Fibroblast of skin of left biceps (primary cell): ENCODE results near the gene MXRA7.
"Not testable (repeated sequence)": the region's sequence is repeated elsewhere in the genome, so short reads cannot be mapped to it uniquely, and the experiment has no call there.

Experiments
- DNase-seq, 2 experiments: peaks; one replicate each; pipeline ENCODE4 v3.0.0-alpha.2; 2013; ENCODE audit warnings: low read depth in 2 of 2

The MXRA7 gene, protein sequence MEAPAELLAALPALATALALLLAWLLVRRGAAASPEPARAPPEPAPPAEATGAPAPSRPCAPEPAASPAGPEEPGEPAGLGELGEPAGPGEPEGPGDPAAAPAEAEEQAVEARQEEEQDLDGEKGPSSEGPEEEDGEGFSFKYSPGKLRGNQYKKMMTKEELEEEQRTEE

GRCh38 chr17:76710863-76711611, at the start of gene MXRA7:
MXRA7 (minus strand) TSS chr17:76710965; CDS start chr17:76710946, 19 bp downstream.
- no peak for DNase-seq

DNA sequence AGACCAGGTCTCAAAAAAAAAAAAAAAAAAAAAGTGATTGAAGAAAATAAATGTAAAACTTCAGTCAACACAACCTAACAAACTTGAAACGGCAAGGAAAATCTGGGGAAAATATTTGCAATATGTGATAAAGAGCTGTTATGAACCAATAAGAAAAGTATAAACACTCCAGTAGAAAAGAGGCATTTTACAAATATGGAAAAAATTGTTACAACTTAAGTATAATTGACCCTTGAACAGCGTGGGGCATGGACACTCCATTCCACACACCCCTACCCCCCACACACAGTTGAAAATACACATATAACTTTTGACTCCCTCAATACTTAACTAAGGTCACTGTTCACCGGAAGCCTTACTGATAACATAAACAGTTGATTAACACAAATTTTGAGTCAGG, 47.8 kb upstream of the MXRA7 start:
- DNase-seq = no peak

DNA sequence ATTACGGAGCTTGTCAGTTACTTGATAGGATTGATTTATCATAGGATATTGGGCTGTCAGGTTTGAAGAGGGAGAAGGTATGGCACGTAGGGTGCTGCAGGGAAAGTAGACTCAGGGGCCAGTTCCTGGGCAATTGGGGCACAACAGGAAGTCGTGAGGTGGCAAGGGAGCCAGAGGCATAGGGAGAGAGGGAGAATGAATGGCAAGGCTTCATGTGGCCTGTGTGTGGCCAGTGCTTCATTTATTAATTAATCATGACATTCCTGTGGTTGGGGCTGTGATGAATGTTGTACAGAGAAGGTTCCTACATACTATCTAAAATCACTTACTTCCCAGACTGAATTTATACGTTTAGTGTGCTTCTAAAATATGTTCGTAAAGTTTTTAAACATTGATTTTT, 46.5 kb upstream of the MXRA7 start:
- DNase-seq = no peak

GRCh38 chr17:76755285-76755684, 44.5 kb upstream of the MXRA7 start:
- no peak for DNase-seq

DNA sequence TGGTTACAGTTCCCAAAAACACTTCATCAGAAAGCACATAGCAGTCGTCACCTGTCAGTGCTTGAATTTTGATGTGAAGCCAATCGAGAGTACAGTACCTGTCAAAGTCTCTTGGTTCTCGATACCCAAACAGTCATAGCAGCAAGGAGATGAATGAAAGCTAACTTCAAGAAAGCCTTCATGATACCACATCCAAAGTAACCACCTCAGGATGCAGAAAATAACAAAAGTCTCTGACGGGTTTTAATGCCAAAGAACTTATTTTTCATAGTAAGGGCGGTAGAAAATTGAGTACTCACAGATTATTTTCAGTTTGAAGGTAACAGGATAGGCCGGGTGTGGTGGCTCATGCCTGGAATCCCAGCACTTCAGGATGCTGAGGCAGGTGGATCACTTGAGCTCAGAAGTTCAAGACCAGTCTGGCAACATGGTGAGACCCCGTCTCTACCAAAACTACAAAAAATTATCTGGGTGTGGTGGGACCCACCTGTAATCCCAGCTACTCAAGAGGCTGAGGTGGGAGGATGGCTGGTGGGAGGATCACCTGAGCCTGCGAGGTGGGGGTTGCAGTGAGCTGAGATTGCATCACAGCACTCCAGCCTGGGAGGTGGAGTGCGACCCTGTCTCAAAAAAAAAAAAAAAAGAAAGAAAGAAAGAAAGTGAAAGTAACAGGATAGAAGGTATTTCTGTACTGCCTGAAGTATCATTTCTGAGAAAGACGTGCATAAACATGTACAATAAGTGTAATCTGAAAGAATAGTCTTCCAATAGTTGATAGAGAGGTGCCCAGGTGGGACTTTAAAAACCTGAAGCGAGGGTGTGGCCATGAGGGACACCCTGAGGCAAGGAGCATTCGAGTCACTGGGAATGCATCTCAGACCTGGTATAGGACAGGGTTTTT, 42.5 kb upstream of the MXRA7 start:
- DNase-seq = no peak

GRCh38 chr17:76752006-76752405, 41.2 kb upstream of the MXRA7 start:
- DNase-seq = no peak

GRCh38 chr17:76751416-76751993, 40.7 kb upstream of the MXRA7 start:
- no peak for DNase-seq

DNA sequence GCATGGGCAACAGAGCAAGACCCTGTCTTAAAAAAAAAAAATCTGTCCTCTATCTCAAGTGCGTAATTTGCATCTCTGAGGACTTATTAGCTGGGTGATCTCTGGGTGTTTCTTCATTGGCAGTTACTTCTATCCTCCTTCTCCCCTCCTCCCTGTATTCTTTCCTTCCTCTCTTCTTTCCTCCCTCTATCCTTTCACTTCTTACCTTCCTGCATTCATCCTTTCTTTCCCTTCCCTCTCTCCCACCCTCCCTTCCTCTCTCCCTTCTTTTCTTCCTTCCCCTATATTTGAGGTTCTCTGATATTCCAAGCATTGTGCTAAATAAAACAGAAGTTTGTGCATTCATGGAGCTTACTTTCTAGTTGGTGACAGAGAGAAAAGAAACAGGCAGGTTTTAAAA, 37.9 kb upstream of the MXRA7 start:
- no peak for DNase-seq

- DNase-seq = no peak
Observed at GRCh38 chr17:76747716-76748363, 37.1 kb upstream of the MXRA7 start.

GRCh38 chr17:76745785-76746184, 35.0 kb upstream of the MXRA7 start:
- not testable (repeated sequence) for DNase-seq

DNA sequence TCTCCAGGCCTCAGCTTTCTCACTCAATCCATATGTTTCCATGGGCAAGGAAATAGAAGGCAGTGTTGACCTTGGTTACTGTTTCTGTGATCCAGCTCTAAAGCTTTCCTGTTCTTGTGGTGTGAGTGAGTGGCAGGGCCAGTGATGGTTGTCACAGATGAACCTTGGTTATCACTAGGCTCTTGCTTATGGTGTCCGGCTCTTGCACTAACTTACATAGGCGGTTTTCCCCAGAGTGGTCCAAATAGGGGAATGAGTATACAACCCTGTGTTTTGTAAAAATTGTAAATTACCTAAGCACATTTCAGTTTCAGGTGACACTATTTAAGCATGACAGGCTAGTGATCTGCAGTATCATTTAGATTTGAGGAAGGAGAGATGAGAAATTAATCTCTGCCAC, 34.0 kb upstream of the MXRA7 start:
- DNase-seq = no peak

GRCh38 chr17:76742958-76743357, 32.2 kb upstream of the MXRA7 start:
- DNase-seq = no peak

GRCh38 chr17:76740329-76741118, 29.8 kb upstream of the MXRA7 start:
- DNase-seq = no peak

- not testable (repeated sequence) for DNase-seq
Observed at GRCh38 chr17:76739568-76740115, 28.9 kb upstream of the MXRA7 start.

DNA sequence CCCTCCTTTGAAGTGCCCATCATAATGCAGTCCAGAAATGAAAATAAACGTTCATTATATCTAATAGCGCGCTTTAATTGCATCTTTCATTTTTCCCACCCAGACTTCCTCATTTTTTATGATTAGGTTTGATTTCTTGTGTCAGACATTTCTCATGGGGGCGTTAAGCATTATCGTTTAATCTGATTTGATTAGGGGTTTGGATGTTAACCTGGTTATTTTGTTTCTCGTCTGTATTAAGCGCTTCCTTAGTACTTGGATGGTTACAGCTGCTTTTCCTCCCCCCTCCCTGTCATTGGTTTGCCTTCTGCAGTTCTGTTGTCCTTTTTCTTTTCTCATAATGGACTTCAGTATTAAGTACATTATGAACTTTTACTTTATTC, 27.7 kb upstream of the MXRA7 start:
- no peak for DNase-seq

GRCh38 chr17:76737676-76738467, 27.1 kb upstream of the MXRA7 start, which contains the start of gene MFSD11:
MFSD11 (plus strand) TSS chr17:76738119; CDS start chr17:76738353, 234 bp downstream.
- peak; percentile 90 to 91 for DNase-seq

- peak; percentile 98 to 99 for DNase-seq
Observed at GRCh38 chr17:76737082-76737675, 26.4 kb upstream of the MXRA7 start, which contains the start of gene SRSF2. SRSF2 (minus strand) TSS chr17:76737331; CDS start chr17:76737160, 171 bp downstream.

- no peak for DNase-seq
Observed at GRCh38 chr17:76736349-76737081, 25.8 kb upstream of the MXRA7 start.
